Activated CD4-positive, alpha-beta T cell treated with anti-CD3 and anti-CD28 coated beads, Interleukin-2, Interleukin-4, amounts not matched to agents 100 ng/mL and 50 ng/mL, durations not matched to agents 16 hours and 8 hours (primary cell): Measurements from ENCODE around the gene CBLC.
A peak's percentile ranks its signal among the peaks of the same experiment; 100 is the strongest.
"Not testable (repeated sequence)": the region's sequence is repeated elsewhere in the genome, so short reads cannot be mapped to it uniquely, and the experiment has no call there.

Experiments used
- DNase-seq: peaks from one replicate; pipeline ENCODE4 v3.0.0-alpha.2; 2020; ENCODE audit warnings: low spot score

The CBLC gene

GRCh38 chr19:44765033-44765948 is 12.4 kb upstream of the CBLC start:
- no peak for DNase-seq

DNA sequence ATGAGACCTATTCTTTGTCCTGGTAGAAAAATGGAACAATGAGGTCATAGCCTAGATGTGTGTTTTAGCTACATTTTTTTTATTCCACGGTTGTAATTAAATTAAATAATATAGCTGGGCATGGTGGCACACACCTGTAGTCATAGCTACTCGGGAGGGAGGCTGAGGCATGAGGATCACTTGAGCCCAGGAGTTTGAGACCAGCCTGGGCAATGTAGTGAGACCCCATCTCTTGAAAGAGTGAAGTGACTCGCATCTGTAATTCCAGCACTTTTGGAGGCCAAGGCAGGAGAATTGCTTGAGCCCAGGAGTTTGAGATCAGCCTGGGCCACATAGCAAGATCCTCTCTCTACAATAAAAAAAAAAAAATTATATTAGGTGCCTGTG is 11.7 kb upstream of the CBLC start:
- no peak for DNase-seq

DNA sequence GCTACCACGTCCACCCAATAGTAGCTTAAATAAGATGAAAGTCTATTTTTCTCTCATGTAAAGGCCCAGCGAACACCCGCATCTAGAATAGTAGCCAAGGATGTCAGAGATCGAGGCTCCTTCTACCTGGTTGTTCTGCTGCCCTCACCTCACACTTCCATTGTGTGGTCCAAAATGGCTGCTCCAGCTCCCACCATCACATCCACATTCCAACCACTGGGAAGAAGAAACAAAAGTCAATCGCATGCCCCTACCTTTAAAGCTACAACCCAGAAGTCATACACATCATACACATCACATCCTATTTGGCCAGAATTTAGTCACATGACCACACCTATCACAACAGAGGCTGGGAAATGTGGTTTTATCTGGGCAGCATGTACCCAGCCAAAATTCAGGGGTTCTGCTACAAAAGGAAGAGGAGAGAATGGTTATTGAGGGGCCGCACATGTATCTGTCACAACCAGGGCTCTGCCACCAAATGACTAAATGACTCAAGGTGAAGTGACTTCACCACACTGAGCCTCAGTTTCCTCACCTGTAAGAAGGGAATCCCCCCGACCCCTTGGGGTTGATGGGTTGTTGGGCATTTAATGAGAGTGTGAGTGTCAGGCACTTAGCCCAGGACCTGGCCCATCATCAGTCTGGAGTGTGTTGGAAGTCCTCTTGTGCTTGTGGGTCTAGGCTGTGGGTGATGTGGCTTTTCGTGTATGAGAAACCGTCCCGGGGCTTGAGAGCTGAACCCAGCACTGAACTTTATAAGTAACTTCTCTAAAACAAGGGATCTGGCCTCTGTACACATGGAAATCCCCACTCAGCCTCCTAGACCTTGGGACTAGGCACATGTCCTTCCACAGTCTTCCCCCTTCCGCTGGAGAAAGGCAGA is 10.2 kb upstream of the CBLC start:
- DNase-seq: no peak

- DNase-seq: peak; percentile 99
Measured at GRCh38 chr19:44770550-44771257, 7.0 kb upstream of the CBLC start.

- not testable (repeated sequence) for DNase-seq
Measured at GRCh38 chr19:44772144-44772543, 5.5 kb upstream of the CBLC start.

DNA sequence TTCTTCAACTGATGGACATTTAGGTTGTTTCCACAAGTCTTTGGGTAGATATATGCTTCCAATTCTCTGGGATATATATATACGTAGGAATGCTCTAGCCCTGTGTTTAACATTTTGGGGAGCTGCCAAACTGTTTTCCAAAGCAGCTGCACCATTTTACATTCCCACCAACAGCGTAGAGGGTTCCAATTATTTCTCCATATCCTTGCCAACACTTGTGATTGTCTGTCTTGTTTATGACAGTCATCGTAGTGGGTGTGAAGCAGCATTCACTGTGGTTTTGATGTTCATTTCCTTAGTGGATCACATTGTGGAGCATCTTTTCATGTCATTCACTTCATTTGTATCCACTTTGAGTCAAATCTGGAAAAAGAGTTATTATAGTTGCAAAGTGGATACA is 4.7 kb upstream of the CBLC start:
- DNase-seq: no peak

GRCh38 chr19:44775676-44776240 is 1.9 kb upstream of the CBLC start:
- DNase-seq: no peak

DNA sequence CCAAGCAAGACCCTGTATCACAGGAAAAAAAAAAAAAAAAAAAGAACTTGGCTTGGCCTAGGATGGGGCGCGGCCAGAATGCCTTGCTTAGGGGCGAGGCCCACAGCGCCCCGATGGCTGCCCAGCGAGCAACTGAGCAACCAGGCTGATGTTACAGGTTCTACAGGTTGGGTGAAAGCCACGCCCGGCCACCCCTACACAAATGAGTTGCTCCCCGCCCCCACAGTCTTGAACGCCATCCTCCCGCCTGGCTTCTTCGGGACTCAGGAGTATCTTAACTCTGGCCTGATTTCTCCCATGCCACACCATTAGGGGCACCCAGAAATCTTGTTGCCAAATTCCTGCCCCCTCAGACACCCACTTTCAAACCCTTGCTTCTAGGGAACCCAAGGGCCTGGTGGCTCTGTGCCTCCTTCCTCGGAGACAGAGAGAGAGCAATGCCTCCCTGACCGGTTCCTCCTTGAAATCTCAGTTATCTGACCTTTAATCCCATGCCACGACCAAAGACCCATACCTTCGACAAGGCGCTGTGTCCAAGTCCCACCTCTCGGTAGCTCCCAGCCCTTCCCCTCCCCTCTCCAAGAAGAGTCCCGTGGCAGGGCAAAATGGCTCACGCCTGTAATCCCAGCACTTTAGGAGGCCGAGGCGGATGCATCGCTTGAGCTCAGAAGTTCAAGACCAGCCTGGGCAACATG is 1.1 kb upstream of the CBLC start:
- DNase-seq: no peak

DNA sequence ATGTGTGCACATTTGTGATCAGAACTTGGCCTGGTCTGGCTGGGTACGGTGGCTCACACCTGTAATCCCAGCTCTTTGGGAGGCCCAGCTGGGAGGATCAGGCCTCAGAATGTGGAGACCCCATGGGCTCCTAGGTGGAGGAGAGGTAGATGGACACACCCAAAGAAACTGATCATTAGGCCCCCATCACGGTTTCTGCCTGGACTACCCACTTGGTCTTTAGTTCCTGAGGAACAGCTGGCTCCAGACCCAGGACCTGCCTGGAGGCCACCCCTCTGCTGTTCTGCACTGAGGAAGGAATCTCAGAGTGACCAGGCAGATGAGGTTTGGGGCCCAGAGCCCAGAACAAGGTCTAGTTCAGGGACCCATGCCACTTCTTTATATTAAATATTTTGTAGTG is 1.5 kb downstream of the CBLC start:
- DNase-seq: no peak

- not testable (repeated sequence) for DNase-seq
Measured at GRCh38 chr19:44781694-44782093, 4.0 kb downstream of the CBLC start.

GRCh38 chr19:44782729-44783128 is 5.0 kb downstream of the CBLC start:
- DNase-seq: no peak

- no peak for DNase-seq
Measured at GRCh38 chr19:44783545-44783944, 5.9 kb downstream of the CBLC start.

GRCh38 chr19:44785271-44785670 is 7.6 kb downstream of the CBLC start:
- DNase-seq: no peak

DNA sequence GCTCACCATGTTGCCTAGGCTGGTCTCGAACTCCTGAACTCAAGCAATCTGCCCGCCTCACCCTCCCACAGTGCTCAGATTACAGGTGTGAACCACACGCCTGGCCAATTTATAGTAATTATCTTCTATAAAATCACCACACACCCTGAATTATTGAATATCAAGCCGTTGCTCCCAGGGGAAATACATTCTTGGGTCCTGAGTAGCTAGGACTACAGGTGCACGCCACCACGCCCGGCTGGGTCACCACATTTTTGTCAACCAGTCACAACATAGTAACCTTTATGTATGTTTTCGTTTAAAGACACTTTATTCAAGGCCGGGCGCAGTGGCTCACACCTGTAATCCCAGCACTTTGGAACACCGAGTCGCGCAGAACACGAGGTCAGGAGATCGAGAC is 8.3 kb downstream of the CBLC start:
- DNase-seq: no peak

GRCh38 chr19:44788971-44789370 is 11.3 kb downstream of the CBLC start:
- DNase-seq: no peak

DNA sequence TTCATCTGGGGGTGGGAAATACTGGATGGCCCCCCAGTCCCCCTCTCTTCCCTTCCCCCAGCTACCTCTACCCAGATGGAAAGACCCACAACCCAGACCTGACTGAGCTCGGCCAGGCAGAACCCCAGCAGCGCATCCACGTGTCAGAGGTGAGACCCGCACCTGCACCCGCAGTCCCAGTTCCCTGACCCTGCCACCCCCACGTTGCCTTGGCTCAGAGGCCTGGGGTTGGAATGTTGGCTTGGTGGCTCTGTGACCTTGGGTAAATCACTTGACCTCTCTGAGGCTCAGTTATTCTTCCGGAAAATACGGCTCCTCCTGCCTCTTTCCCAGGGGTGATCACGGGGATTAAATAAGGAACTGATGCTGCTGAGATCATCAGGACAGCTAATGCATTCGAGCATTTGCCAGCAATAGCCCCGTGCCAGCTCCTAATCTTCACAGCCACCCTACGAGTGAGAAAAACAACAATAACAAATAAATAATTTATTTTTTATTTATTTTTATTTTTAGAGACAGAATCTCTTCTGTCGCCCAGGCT is 12.3 kb downstream of the CBLC start:
- DNase-seq: no peak

GRCh38 chr19:44792281-44792680 is 14.6 kb downstream of the CBLC start:
- no peak for DNase-seq

DNA sequence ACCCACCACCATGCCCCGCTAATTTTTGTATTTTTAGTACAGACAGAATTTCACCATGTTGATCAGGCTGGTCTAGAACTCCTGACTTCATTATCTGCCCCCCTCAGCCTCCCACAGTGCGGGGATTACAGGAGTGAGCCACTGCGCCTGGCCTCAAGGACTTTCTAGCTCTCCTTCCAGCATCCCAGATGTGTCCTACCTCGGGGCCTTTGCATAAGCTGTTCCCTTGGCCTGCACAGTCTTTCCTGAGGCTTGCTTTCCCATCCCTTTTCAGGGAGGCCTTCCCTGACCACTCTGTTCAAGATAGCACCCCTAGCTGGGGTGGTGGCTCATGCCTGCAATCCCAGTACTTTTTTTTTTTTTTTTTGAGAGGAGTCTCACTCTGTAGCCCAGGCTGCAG is 16.9 kb downstream of the CBLC start:
- DNase-seq: no peak

- DNase-seq: no peak
Measured at GRCh38 chr19:44795398-44795987, 17.8 kb downstream of the CBLC start.

DNA sequence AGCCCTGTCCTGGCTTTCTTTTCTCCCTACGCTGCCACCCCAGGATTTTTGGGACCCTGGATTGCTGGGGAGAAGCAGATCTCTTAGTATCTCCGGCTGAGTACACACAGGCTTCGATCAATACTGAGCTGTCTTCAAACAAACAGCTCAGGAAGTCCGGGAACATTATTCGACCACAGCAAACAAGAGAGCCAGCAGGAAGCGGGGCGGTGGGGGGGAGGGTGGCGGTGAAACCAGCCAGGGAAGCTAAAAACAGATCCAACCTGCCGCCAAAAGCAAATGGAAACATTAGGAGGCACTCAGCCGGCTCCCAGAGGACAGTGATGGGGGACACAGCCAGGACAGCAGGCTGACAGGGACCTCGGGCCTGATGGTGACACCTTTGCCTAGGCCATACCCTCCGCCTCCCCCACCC is 19.0 kb downstream of the CBLC start:
- no peak for DNase-seq
